ENCODE results near the gene BCAS1. TPM values are rescaled to one million over a fixed set of nuclear protein-coding genes. Genes with fewer than 3 reads are reported as not detected.
A peak's percentile ranks its signal among the peaks of the same experiment; 100 is the strongest.
"Not testable (repeated sequence)": the region's sequence is repeated elsewhere in the genome, so short reads cannot be mapped to it uniquely, and the experiment has no call there.

The BCAS1 gene
- total RNA-seq, 1 donor from 2014 or later = 0.81 TPM

DNA sequence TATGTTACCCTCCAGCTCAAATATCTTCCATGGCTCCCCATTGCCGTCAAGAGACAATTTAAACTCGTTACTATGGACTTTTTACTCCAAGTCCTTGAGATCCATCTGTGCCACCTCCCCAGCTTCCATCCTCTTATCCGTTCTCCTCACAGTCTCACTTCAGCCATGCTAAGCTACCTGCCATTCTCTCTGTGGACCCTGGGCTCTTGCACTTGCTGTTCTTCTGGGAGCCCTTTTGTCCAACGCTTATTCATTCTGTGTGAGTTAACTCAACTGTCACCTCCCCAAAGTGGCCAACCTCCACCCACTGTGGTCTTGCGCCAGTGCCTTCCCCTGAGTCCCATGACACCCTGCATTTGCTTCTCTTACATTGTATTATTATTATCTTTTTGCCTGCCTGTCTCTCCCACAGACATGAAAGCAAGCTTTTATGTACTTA, 132.4 kb downstream of the BCAS1 start:
- H3K9me3 Mint-ChIP-seq (ENCODE audit: low read depth) = no peaks in the 10 kb centered on the region
- H3K4me3 Mint-ChIP-seq (ENCODE audit: low read depth) = no peak overlapping the region
- no peaks in the 10 kb centered on the region for H3K36me3 Mint-ChIP-seq (ENCODE audit: insufficient read depth)
- H3K27me3 Mint-ChIP-seq = peaks cover 6% of the 10 kb centered on the region
- peaks cover 29% of the 10 kb centered on the region for H3K4me1 Mint-ChIP-seq (ENCODE audit: low read depth)
- TF ChIP-seq CTCF (IDR thresholded peaks at IDR 0.05; ENCODE audit: unreplicated experiment) = no peak
- DNase-seq (ENCODE audit: low spot score, unreplicated experiment) = no peak
- H3K27ac Mint-ChIP-seq = no peak overlapping the region

DNA sequence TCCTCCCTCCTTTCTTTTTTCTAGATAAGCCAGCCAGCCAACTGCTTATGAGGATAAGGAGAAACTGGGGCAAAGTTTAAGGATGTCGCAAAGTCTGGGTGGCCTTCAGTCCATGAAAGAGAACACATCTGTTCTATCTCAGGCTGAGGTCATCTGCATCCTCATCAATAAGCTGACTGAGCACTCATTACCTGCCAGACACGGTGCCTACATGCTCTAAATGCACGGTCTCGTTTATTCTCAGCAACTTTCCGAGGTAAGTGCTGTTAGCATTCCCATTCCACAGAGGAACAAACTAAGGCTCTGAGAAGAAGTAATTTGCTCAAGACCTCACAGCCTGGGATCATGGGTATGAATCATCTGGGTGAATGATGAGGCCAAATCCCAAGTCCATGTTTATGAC, 133.1 kb downstream of the BCAS1 start:
- Mint-ChIP-seq H3K9me3 (ENCODE audit: low read depth) (no peaks in the 10 kb centered on the region), H3K4me1 (ENCODE audit: low read depth) (peaks cover 26% of the 10 kb centered on the region), H3K4me3 (ENCODE audit: low read depth) (no peak overlapping the region), H3K27me3 (peaks cover 6% of the 10 kb centered on the region), H3K36me3 (ENCODE audit: insufficient read depth) (no peaks in the 10 kb centered on the region), H3K27ac (no peak overlapping the region)
- TF ChIP-seq CTCF (IDR thresholded peaks at IDR 0.05; ENCODE audit: unreplicated experiment) = no peak
- DNase-seq (ENCODE audit: low spot score, unreplicated experiment) = no peak

DNA sequence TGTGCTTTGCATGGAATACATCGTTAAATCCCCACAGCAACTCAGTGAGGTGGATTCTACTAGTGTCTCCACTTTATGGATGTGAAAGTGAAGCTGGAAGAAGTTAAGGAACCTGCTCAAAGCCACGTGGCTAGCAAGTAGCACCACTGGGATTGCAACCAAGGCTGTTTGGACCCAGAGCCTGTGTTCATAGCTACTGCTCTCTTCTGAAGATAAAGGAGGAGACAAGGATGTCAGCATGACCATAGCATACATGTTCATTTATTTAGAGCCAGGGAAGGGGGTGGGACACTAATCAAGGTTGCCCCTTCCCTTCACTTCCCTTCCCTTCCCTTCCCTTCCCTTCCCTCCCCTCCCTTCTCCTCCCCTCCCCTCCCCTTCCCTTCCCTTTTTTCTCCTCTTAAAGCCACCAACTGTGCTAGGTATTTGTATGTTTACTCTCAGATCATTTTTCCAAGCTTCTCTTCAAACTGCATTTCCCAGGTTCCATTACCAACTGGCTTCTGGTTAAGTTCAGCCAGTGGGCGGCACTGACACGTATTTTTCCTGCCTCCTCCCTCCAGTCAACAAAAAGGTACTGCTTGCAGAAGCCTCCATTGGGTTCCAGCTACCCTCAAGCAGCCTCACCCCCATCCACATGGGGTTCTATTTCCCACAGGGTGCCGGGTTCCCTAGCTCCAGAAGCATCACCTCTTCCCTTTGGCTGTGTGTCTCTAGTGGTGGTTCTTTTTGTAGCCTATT, 134.9 kb downstream of the BCAS1 start:
- Mint-ChIP-seq H3K27me3 (peaks cover 9% of the 10 kb centered on the region), H3K27ac (no peak overlapping the region), H3K4me1 (ENCODE audit: low read depth) (peaks cover 14% of the 10 kb centered on the region)

GRCh38 chr20:53934421-53935343, 135.7 kb downstream of the BCAS1 start:
- peaks cover 9% of the 10 kb centered on the region for H3K4me1 Mint-ChIP-seq (ENCODE audit: low read depth)
- peaks cover 13% of the 10 kb centered on the region for H3K27me3 Mint-ChIP-seq
- no peak for DNase-seq (ENCODE audit: low spot score, unreplicated experiment)
- no peaks in the 10 kb centered on the region for H3K36me3 Mint-ChIP-seq (ENCODE audit: insufficient read depth)
- peak overlapping the region; percentile 10 for H3K27ac Mint-ChIP-seq
- H3K4me3 Mint-ChIP-seq (ENCODE audit: low read depth) = no peak overlapping the region
- TF ChIP-seq CTCF (IDR thresholded peaks at IDR 0.05; ENCODE audit: unreplicated experiment) = no peak
- H3K9me3 Mint-ChIP-seq (ENCODE audit: low read depth) = peaks cover 4% of the 10 kb centered on the region

More for the DNA sequence above, 134.9 kb downstream of the BCAS1 start:
- Mint-ChIP-seq H3K4me3 (ENCODE audit: low read depth) (no peak overlapping the region), H3K9me3 (ENCODE audit: low read depth) (peaks cover 4% of the 10 kb centered on the region), H3K36me3 (ENCODE audit: insufficient read depth) (no peaks in the 10 kb centered on the region)
- TF ChIP-seq CTCF (IDR thresholded peaks at IDR 0.05; ENCODE audit: unreplicated experiment) = no peak
- no peak for DNase-seq (ENCODE audit: low spot score, unreplicated experiment)

GRCh38 chr20:53933232-53933846, 137.1 kb downstream of the BCAS1 start:
- no peak overlapping the region for H3K4me3 Mint-ChIP-seq (ENCODE audit: low read depth)
- H3K9me3 Mint-ChIP-seq (ENCODE audit: low read depth) = peaks cover 4% of the 10 kb centered on the region
- TF ChIP-seq CTCF (IDR thresholded peaks at IDR 0.05; ENCODE audit: unreplicated experiment) = no peak
- H3K27me3 Mint-ChIP-seq = peaks cover 13% of the 10 kb centered on the region
- DNase-seq (ENCODE audit: low spot score, unreplicated experiment) = no peak
- H3K4me1 Mint-ChIP-seq (ENCODE audit: low read depth) = peaks cover 7% of the 10 kb centered on the region
- no peaks in the 10 kb centered on the region for H3K36me3 Mint-ChIP-seq (ENCODE audit: insufficient read depth)
- H3K27ac Mint-ChIP-seq = no peak overlapping the region

GRCh38 chr20:53932655-53933192, 137.7 kb downstream of the BCAS1 start:
- not testable (repeated sequence) for H3K36me3 Mint-ChIP-seq (ENCODE audit: insufficient read depth); H3K4me1 Mint-ChIP-seq (ENCODE audit: low read depth); H3K4me3 Mint-ChIP-seq (ENCODE audit: low read depth); H3K9me3 Mint-ChIP-seq (ENCODE audit: low read depth); H3K27ac Mint-ChIP-seq; DNase-seq (ENCODE audit: low spot score, unreplicated experiment)
- peaks cover 10% of the 10 kb centered on the region for H3K27me3 Mint-ChIP-seq
